Esophagus muscularis mucosa (tissue), 4 donors: ENCODE measurements around the gene USP38. TPM values are rescaled to one million over a fixed set of nuclear protein-coding genes. Genes with fewer than 3 reads are reported as not detected.

Source experiments
- DNase-seq: peaks from one replicate; pipeline ENCODE4 v3.0.0-alpha.2; 2017; ENCODE audit errors: extremely low spot score
- H3K27ac ChIP-seq, 4 donors: fragments of 200-600 bp; sonication (generic); replicated peaks in 1 of 4; 1 replicate in 3 of 4; 2 replicates in 1 of 4; pipeline ENCODE4 v1.5.1; 2016 to 2019; ENCODE audit warnings: mild to moderate bottlenecking in 1 of 4
- H3K27me3 ChIP-seq, 4 donors: fragments of 200-600 bp; sonication (generic); one replicate each; pipeline versions ENCODE4 v1.5.1 to v1.6.0; 2016 to 2019
- H3K36me3 ChIP-seq, 4 donors: fragments of 200-600 bp; sonication (generic); one replicate each; pipeline ENCODE4 v1.5.1; 2016 to 2019
- H3K4me1 ChIP-seq, 4 donors: fragments of 200-600 bp; sonication (generic); one replicate each; pipeline ENCODE4 v1.5.1; 2016 to 2019
- H3K4me3 ChIP-seq, 4 donors: fragments of 200-600 bp; sonication (generic); 1 replicate in 2 of 4; 2 replicates in 2 of 4; pipeline ENCODE4 v1.5.1; 2016 to 2019; ENCODE audit warnings: mild to moderate bottlenecking in 4 of 4, moderate library complexity in 1 of 4
- H3K9me3 ChIP-seq, 4 donors: fragments of 200-600 bp; sonication (generic); 1 replicate in 3 of 4; 2 replicates in 1 of 4; pipeline ENCODE4 v1.5.1; 2016 to 2019
- CTCF ChIP-seq, 3 experiments: fragments of 200-600 bp in 2 of 3; fragments of 450-650 bp in 1 of 3; sonication (generic) in 2 of 3; IDR thresholded peaks; one replicate each; pipeline ENCODE4 v1.5.1; 2017 to 2019; ENCODE audit warnings: antibody characterized with exemption in 3 of 3, mild to moderate bottlenecking in 2 of 3, moderate library complexity in 1 of 3
- EP300 ChIP-seq: sonication (generic); formaldehyde crosslinking; IDR thresholded peaks from one replicate; pipeline ENCODE4 v1.6.1; 2017; ENCODE audit warnings: antibody characterized with exemption
- POLR2A ChIP-seq: fragments of 450-650 bp; IDR thresholded peaks from one replicate; pipeline ENCODE4 v1.6.1; 2017; ENCODE audit warnings: antibody characterized with exemption, moderate library complexity, mild to moderate bottlenecking, low read depth
- POLR2AphosphoS5 ChIP-seq, 2 donors: sonication (generic); formaldehyde crosslinking; IDR thresholded peaks; one replicate each; pipeline ENCODE4 v1.6.1; 2017; ENCODE audit warnings: antibody characterized with exemption in 2 of 2
- WGBS: methylation state at CpG from one replicate; pipeline ENCODE4 v1.1.5; 2018; 5-methylcytosine and 5-hydroxymethylcytosine counted together
- intact Hi-C: fragments of 100-400 bp; cut with DNase I; formaldehyde crosslinking; loops from one replicate; pipeline ENCODE4 v1.15.1; 2023
- total RNA-seq, 4 donors: library from RNA; depleted of rRNA; stranded (reverse); fragments of >200 nt; gene quantifications; one replicate each; pipeline versions ENCODE4 v1.1.0 to v1.2.1, GENCODE V29; 2016

Gene USP38
- 10 to 100 TPM; 16.6 to 25.5 (median 23.3) TPM for total RNA-seq

- peak; percentile 98 for DNase-seq
- TF ChIP-seq EP300 = no peak
- TF ChIP-seq POLR2A = peak; percentile 33
- peak; percentile 79 to 90 for TF ChIP-seq POLR2AphosphoS5 (IDR thresholded peaks at IDR 0.05)
- TF ChIP-seq CTCF (IDR thresholded peaks at IDR 0.05) = peak in 2 of 3 experiments; percentile 8 to 22
- H3K36me3 ChIP-seq = peaks cover 0 to 8% (median 0%) of the 10 kb centered on the region in 4 donors
- intact Hi-C loops = no loop called here
- peaks cover 28 to 51% (median 44%) of the 10 kb centered on the region in 4 donors for H3K4me1 ChIP-seq
- H3K27me3 ChIP-seq = no peaks in the 10 kb centered on the region
- WGBS = 0% methylated on average over 20 of the region's 71 CpGs
- H3K4me3 ChIP-seq = peak within 1 kb of the TSS; percentile 73 to 89 (median 85)
- no peaks in the 10 kb centered on the region for H3K9me3 ChIP-seq
- H3K27ac ChIP-seq = peak within 1 kb of the TSS; percentile 90 to 96 (median 92)
These were observed at the start of gene USP38 for GRCh38 chr4:143184503-143185252. Gene USP38 (plus strand): TSS chr4:143184917. CDS start chr4:143185451, 534 bp downstream.

GRCh38 chr4:143135358-143135757 is 49.4 kb upstream of the USP38 start:
- no peak for TF ChIP-seq POLR2A
- no peak for TF ChIP-seq CTCF (IDR thresholded peaks at IDR 0.05)
- intact Hi-C loops = no loop called here

GRCh38 chr4:143140696-143141095 is 44.0 kb upstream of the USP38 start:
- no peaks in the 10 kb centered on the region for H3K4me1 ChIP-seq
- H3K9me3 ChIP-seq = peaks cover 0 to 2% (median 0%) of the 10 kb centered on the region in 4 donors
- WGBS = 93% methylated on average over 2 of the region's 4 CpGs
- no peak for DNase-seq
- no peak overlapping the region for H3K4me3 ChIP-seq
- no peaks in the 10 kb centered on the region for H3K36me3 ChIP-seq
- H3K27me3 ChIP-seq = no peaks in the 10 kb centered on the region
- TF ChIP-seq POLR2A (no peak), POLR2AphosphoS5 (IDR thresholded peaks at IDR 0.05) (no peak), CTCF (IDR thresholded peaks at IDR 0.05) (no peak), EP300 (no peak)
- intact Hi-C loops = no loop called here
- H3K27ac ChIP-seq = no peak overlapping the region

More at GRCh38 chr4:143135358-143135757, 49.4 kb upstream of the USP38 start:
- no peak for DNase-seq
- H3K27me3 ChIP-seq = no peaks in the 10 kb centered on the region
- no peak overlapping the region for H3K27ac ChIP-seq
- 89% methylated on average over 5 of the region's 5 CpGs for WGBS
- no peaks in the 10 kb centered on the region for H3K4me1 ChIP-seq
- no peaks in the 10 kb centered on the region for H3K9me3 ChIP-seq
- no peak overlapping the region for H3K4me3 ChIP-seq
- no peaks in the 10 kb centered on the region for H3K36me3 ChIP-seq

GRCh38 chr4:143148521-143148920 is 36.2 kb upstream of the USP38 start:
- intact Hi-C loops = no loop called here
- no peak overlapping the region for H3K4me3 ChIP-seq
- WGBS = 75% methylated on average over 2 of the region's 2 CpGs
- DNase-seq = no peak
- H3K27me3 ChIP-seq = no peaks in the 10 kb centered on the region
- no peaks in the 10 kb centered on the region for H3K36me3 ChIP-seq
- no peaks in the 10 kb centered on the region for H3K4me1 ChIP-seq
- peaks cover 0 to 42% (median 18%) of the 10 kb centered on the region in 4 donors for H3K9me3 ChIP-seq
- H3K27ac ChIP-seq = no peak overlapping the region
- TF ChIP-seq POLR2A (no peak), POLR2AphosphoS5 (IDR thresholded peaks at IDR 0.05) (no peak), CTCF (IDR thresholded peaks at IDR 0.05) (no peak), EP300 (no peak)
